IMR-90 (cell line): Measurements from ENCODE around the gene CST1. TPM values are rescaled to one million over a fixed set of nuclear protein-coding genes. Genes with fewer than 3 reads are reported as not detected.

ENCODE experiments used
- ATAC-seq: fragments of 200-7000 bp; cut with Tn5 transposase; 2 replicates; pipeline ENCODE4 v1.9.1; 2020; ENCODE audit warnings: low read depth, mild to moderate bottlenecking, moderate library complexity
- BruUV-seq: library from RNA; stranded (reverse); fragments of 400-500 nt; replicated peaks from 2 replicates; lab custom pipeline; 2021; lab: Mats Ljungman, UMichigan
- CTCF ChIA-PET: fragments of 300-600 bp; formaldehyde crosslinking; extraction: SDS; loops from one replicate; lab custom pipeline; 2021; ENCODE audit warnings: antibody characterized with exemption; lab: Yijun Ruan, JAX
- POLR2A ChIA-PET: fragments of 300-600 bp; sonication (Branson Sonifier 250); formaldehyde crosslinking; loops from one replicate; lab custom pipeline; 2022; ENCODE audit warnings: antibody characterized with exemption; ENCODE audit not compliant: unreplicated experiment; lab: Charles Lee
- DNase-seq: peaks from one replicate; pipeline ENCODE4 v3.0.0; 2013
- H2AFZ ChIP-seq: replicated peaks from 2 replicates; pipeline ENCODE3; 2013; ENCODE audit warnings: low read length, mild to moderate bottlenecking; ENCODE audit not compliant: poor library complexity
- H2AK5ac ChIP-seq: 2 replicates; pipeline ENCODE4 v1.6.1; 2013; ENCODE audit warnings: low read depth, low read length, inconsistent platforms
- H2AK9ac ChIP-seq: replicated peaks from 2 replicates; pipeline ENCODE3; 2013; ENCODE audit warnings: mild to moderate bottlenecking, low read depth, low read length, moderate library complexity; ENCODE audit not compliant: poor library complexity
- H2BK120ac ChIP-seq: 2 replicates; pipeline ENCODE4 v1.6.1; 2013; ENCODE audit warnings: low read depth, low read length, inconsistent platforms
- H2BK15ac ChIP-seq: 3 replicates; pipeline ENCODE4 v1.6.1; 2013; ENCODE audit warnings: low read depth, low read length, inconsistent platforms
- H2BK20ac ChIP-seq: 2 replicates; pipeline ENCODE4 v1.6.1; 2013; ENCODE audit warnings: low read depth, mild to moderate bottlenecking, inconsistent platforms, low read length, moderate library complexity
- H2BK5ac ChIP-seq: 2 replicates; pipeline ENCODE4 v1.6.1; 2013; ENCODE audit warnings: mild to moderate bottlenecking, low read depth, low read length, inconsistent platforms; ENCODE audit not compliant: poor library complexity, severe bottlenecking
- H3K14ac ChIP-seq: replicated peaks from 2 replicates; pipeline ENCODE4 v1.6.1; 2013; ENCODE audit warnings: low read depth, low read length, inconsistent platforms
- H3K18ac ChIP-seq: 2 replicates; pipeline ENCODE4 v1.6.1; 2013; ENCODE audit warnings: low read depth, low read length, control low read depth
- H3K23ac ChIP-seq: 2 replicates; pipeline ENCODE4 v1.6.1; 2013; ENCODE audit warnings: low read depth, low read length, inconsistent platforms
- H3K27ac ChIP-seq: 2 replicates; pipeline ENCODE4 v1.5.1; 2013; ENCODE audit warnings: mild to moderate bottlenecking, control low read depth, low read length; ENCODE audit not compliant: insufficient read depth
- H3K27me3 ChIP-seq: 2 replicates; pipeline ENCODE4 v1.6.1; 2013; ENCODE audit warnings: low read length; ENCODE audit not compliant: control insufficient read depth, insufficient read depth
- H3K36me3 ChIP-seq: 2 replicates; pipeline ENCODE4 v1.6.1; 2013; ENCODE audit warnings: low read length, mixed read lengths; ENCODE audit not compliant: control insufficient read depth, insufficient read depth
- H3K4ac ChIP-seq: 2 replicates; pipeline ENCODE4 v1.6.1; 2013; ENCODE audit warnings: low read depth, low read length, inconsistent platforms
- H3K4me1 ChIP-seq: 2 replicates; pipeline ENCODE4 v1.6.1; 2013; ENCODE audit warnings: low read length, mixed read lengths; ENCODE audit not compliant: control insufficient read depth, insufficient read depth
- H3K4me2 ChIP-seq: 2 replicates; pipeline ENCODE4 v1.6.1; 2013; ENCODE audit warnings: low read depth, mild to moderate bottlenecking, control low read depth, low read length, moderate library complexity
- H3K4me3 ChIP-seq: 2 replicates; pipeline ENCODE4 v1.5.1; 2013; ENCODE audit warnings: low read depth, mild to moderate bottlenecking, control low read depth, low read length, moderate library complexity; ENCODE audit not compliant: insufficient read depth
- H3K56ac ChIP-seq: 2 replicates; pipeline ENCODE4 v1.6.1; 2013; ENCODE audit warnings: low read length, inconsistent platforms; ENCODE audit not compliant: insufficient read depth; ENCODE audit errors: extremely low read depth
- H3K79me1 ChIP-seq, 2 experiments: 2 replicates each; pipeline ENCODE4 v1.6.1; 2013; ENCODE audit warnings: low read length in 2 of 2, inconsistent platforms in 1 of 2, low read depth in 1 of 2
- H3K9ac ChIP-seq: 2 replicates; pipeline ENCODE4 v1.6.1; 2013; ENCODE audit warnings: low read depth, low read length, control low read depth
- H3K9me1 ChIP-seq: 2 replicates; pipeline ENCODE4 v1.6.1; 2013; ENCODE audit warnings: low read length, inconsistent platforms; ENCODE audit not compliant: insufficient read depth
- H3K9me3 ChIP-seq: 2 replicates; pipeline ENCODE4 v1.6.1; 2013; ENCODE audit warnings: low read length; ENCODE audit not compliant: control insufficient read depth, insufficient read depth
- H4K20me1 ChIP-seq: 2 replicates; pipeline ENCODE4 v1.6.1; 2013; ENCODE audit warnings: low read length, inconsistent platforms; ENCODE audit not compliant: insufficient read depth
- H4K5ac ChIP-seq: 2 replicates; pipeline ENCODE4 v1.6.1; 2013; ENCODE audit warnings: mild to moderate bottlenecking, low read depth, low read length, control low read depth
- H4K8ac ChIP-seq, 2 experiments: 2 replicates each; pipeline ENCODE4 v1.6.1; 2013; ENCODE audit warnings: low read depth in 2 of 2, low read length in 2 of 2, control low read depth in 1 of 2, inconsistent platforms in 1 of 2
- H4K91ac ChIP-seq: 2 replicates; pipeline ENCODE4 v1.6.1; 2013; ENCODE audit warnings: low read depth, low read length, inconsistent platforms; ENCODE audit not compliant: insufficient read depth
- BHLHE40 ChIP-seq: fragments of 150-350 bp; IDR thresholded peaks from 2 replicates; pipeline ENCODE4 v1.6.1; 2016; ENCODE audit warnings: mild to moderate bottlenecking, low read depth, low read length
- CEBPB ChIP-seq: IDR thresholded peaks from 2 replicates; pipeline ENCODE4 v1.6.1; 2012; ENCODE audit warnings: low read depth, low read length, improper control_type of control experiment
- CTCF ChIP-seq: conservative IDR thresholded peaks from 2 replicates; pipeline ENCODE4 v1.5.1; 2012; ENCODE audit warnings: mild to moderate bottlenecking, low read depth, low read length, improper control_type of control experiment
- FOS ChIP-seq: fragments of 150-350 bp; IDR thresholded peaks from 2 replicates; pipeline ENCODE4 v1.6.1; 2016; ENCODE audit warnings: low read depth, low read length
- MAZ ChIP-seq: IDR thresholded peaks from 2 replicates; pipeline ENCODE4 v1.6.1; 2012; ENCODE audit warnings: low read depth, mild to moderate bottlenecking, low read length, improper control_type of control experiment, moderate library complexity, borderline replicate concordance
- MXI1 ChIP-seq: IDR thresholded peaks from 2 replicates; pipeline ENCODE4 v1.6.1; 2012; ENCODE audit warnings: low read depth, mild to moderate bottlenecking, low read length, moderate library complexity, borderline replicate concordance
- NFE2L2 ChIP-seq: fragments of 150-350 bp; IDR thresholded peaks from 2 replicates; pipeline ENCODE4 v1.6.1; 2016; ENCODE audit warnings: low read depth, mild to moderate bottlenecking, low read length
- POLR2A ChIP-seq: IDR thresholded peaks from 2 replicates; pipeline ENCODE4 v1.6.1; 2012; ENCODE audit warnings: mild to moderate bottlenecking, low read depth, low read length
- RAD21 ChIP-seq: IDR thresholded peaks from 2 replicates; pipeline ENCODE4 v1.6.1; 2012; ENCODE audit warnings: low read length, improper control_type of control experiment
- RCOR1 ChIP-seq: IDR thresholded peaks from 2 replicates; pipeline ENCODE4 v1.6.1; 2012; ENCODE audit warnings: mild to moderate bottlenecking, low read length, improper control_type of control experiment; ENCODE audit not compliant: insufficient replicate concordance
- RFX5 ChIP-seq: IDR thresholded peaks from 2 replicates; pipeline ENCODE4 v1.8.0; 2012; ENCODE audit warnings: low read depth, mild to moderate bottlenecking, low read length, moderate library complexity
- SMC3 ChIP-seq: fragments of 150-350 bp; IDR thresholded peaks from 2 replicates; pipeline ENCODE4 v1.6.1; 2016; ENCODE audit warnings: low read depth, mild to moderate bottlenecking, antibody characterized with exemption, low read length, moderate library complexity
- USF2 ChIP-seq: fragments of 150-350 bp; IDR thresholded peaks from 2 replicates; pipeline ENCODE4 v1.6.1; 2017; ENCODE audit warnings: mild to moderate bottlenecking, antibody characterized with exemption, low read length, low read depth
- WGBS, 2 experiments: methylation state at CpG; one replicate each; pipeline versions ENCODE4 v1.1.5 to v1.1.7; 2013; ENCODE audit warnings: missing lambda C conversion rate in 2 of 2; ENCODE audit not compliant: insufficient read length in 1 of 2; ENCODE audit errors: extremely low coverage in 2 of 2; 5-methylcytosine and 5-hydroxymethylcytosine counted together
- dilution Hi-C: fragments of 300-500 bp; cut with HindIII; formaldehyde crosslinking; loops from one replicate; pipeline ENCODE4 v1.14.3; 2018; ENCODE audit warnings: low sequenced_read_pairs; ENCODE audit not compliant: unreplicated experiment
- in situ Hi-C: fragments of 300-500 bp; cut with MboI; formaldehyde crosslinking; loops from 3 replicates; pipeline ENCODE4 v1.14.3; 2019; ENCODE audit warnings: low sequenced_read_pairs, inconsistent platforms, mixed read lengths
- intact Hi-C: fragments of 100-400 bp; cut with micrococcal nuclease; formaldehyde crosslinking; loops from 2 replicates; pipeline ENCODE4 v1.10.0; 2022
- polyA plus RNA-seq, 3 experiments: library from polyadenylated mRNA; depleted of rRNA; stranded (reverse); fragments of >200 nt; gene quantifications; 2 replicates each; pipeline ENCODE4 v1.2.3, GENCODE V29; 2012; ENCODE audit warnings: low replicate concordance in 1 of 3
- total RNA-seq: library from RNA; depleted of rRNA; stranded (reverse); fragments of >200 nt; gene quantifications from 2 replicates; pipeline ENCODE4 v1.2.3, GENCODE V29; 2012
- TF ChIP-seq, protein P1 (sequence below): fragments of 150-350 bp; IDR thresholded peaks from 2 replicates; pipeline ENCODE4 v1.6.1; 2016; ENCODE audit warnings: low read depth, mild to moderate bottlenecking, low read length, moderate library complexity, borderline replicate concordance

Gene CST1
- total and polyA plus RNA-seq, 2 of the 4 experiments (the other 2 are of a cell fraction): not detected

GRCh38 chr20:23772074-23772473, 21.3 kb upstream of the CST1 start:
- H2BK15ac ChIP-seq: no peak overlapping the region
- in situ Hi-C loops: no loop called here
- no peak overlapping the region for H2BK120ac ChIP-seq
- intact Hi-C loops: no loop called here
- no peak overlapping the region for H4K8ac ChIP-seq
- DNase-seq (no peak), ATAC-seq (no peak)
- H4K91ac ChIP-seq: no peak overlapping the region
- H3K9ac ChIP-seq: no peak overlapping the region
- no peak overlapping the region for H3K56ac ChIP-seq
- H3K23ac ChIP-seq: no peak overlapping the region
- H3K27ac ChIP-seq: no peak overlapping the region
- no peak overlapping the region for H4K5ac ChIP-seq
- no peak overlapping the region for H2AFZ ChIP-seq
- no peak overlapping the region for H3K18ac ChIP-seq
- H3K27me3 ChIP-seq: peaks cover 12% of the 10 kb centered on the region
- ChIA-PET CTCF (no interaction called here), POLR2A (no interaction called here)
- H3K9me1 ChIP-seq: no peaks in the 10 kb centered on the region
- dilution Hi-C loops: no loop called here
- H2BK5ac ChIP-seq: no peak overlapping the region
- no peak overlapping the region for H3K4me3 ChIP-seq
- H2AK5ac ChIP-seq: no peak overlapping the region
- no CpG with 5 or more reads among the region's 3 CpGs for WGBS, 2 experiments
- TF ChIP-seq MXI1: no peak
- TF ChIP-seq, protein P1, sequence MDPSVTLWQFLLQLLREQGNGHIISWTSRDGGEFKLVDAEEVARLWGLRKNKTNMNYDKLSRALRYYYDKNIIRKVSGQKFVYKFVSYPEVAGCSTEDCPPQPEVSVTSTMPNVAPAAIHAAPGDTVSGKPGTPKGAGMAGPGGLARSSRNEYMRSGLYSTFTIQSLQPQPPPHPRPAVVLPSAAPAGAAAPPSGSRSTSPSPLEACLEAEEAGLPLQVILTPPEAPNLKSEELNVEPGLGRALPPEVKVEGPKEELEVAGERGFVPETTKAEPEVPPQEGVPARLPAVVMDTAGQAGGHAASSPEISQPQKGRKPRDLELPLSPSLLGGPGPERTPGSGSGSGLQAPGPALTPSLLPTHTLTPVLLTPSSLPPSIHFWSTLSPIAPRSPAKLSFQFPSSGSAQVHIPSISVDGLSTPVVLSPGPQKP: no peak
- no peak for TF ChIP-seq USF2
- TF ChIP-seq MAZ: no peak
- no peak for TF ChIP-seq FOS
- no peak for TF ChIP-seq RAD21
- TF ChIP-seq CTCF: no peak
- no peak for TF ChIP-seq CEBPB
- TF ChIP-seq SMC3: no peak
- TF ChIP-seq POLR2A: no peak
- no peak for TF ChIP-seq RFX5
- TF ChIP-seq RCOR1: no peak
- no peak for TF ChIP-seq BHLHE40
- no peak for TF ChIP-seq NFE2L2
- H3K4ac ChIP-seq: no peak overlapping the region
- no TSS peak for BruUV-seq
- no peaks in the 10 kb centered on the region for H3K36me3 ChIP-seq
- H4K20me1 ChIP-seq: no peaks in the 10 kb centered on the region
- H3K4me1 ChIP-seq: no peaks in the 10 kb centered on the region
- no peak overlapping the region for H2AK9ac ChIP-seq
- no peaks in the 10 kb centered on the region for H3K79me1 ChIP-seq
- no peak overlapping the region for H3K4me2 ChIP-seq
- H2BK20ac ChIP-seq: no peak overlapping the region
- H3K14ac ChIP-seq: no peak overlapping the region
- no peaks in the 10 kb centered on the region for H3K9me3 ChIP-seq
